ENCODE measurements around the gene TGM4.
"Not testable (repeated sequence)": the region's sequence is repeated elsewhere in the genome, so short reads cannot be mapped to it uniquely, and the experiment has no call there.

Gene TGM4

DNA sequence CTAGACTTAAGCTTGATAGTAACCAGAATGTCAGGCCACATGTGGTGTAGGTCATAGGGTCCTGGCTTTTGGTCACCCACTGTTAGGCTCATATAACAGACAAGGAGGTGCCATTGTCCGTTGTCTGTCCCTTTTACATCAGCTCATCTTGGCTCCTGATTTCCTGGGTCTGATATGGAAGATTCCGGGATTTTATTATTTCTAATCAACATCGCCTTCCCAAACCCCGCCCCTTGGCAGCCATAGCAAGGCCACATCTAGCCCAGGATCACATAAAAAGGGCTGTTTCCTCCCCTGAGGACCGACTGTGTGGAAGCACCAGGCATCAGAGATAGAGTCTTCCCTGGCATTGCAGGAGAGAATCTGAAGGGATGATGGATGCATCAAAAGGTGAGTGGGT, at the start of gene TGM4:
TSS of gene TGM4 (plus strand) at position 301 of the 400 bp plus-strand sequence. CDS start at position 372, 71 bp downstream.
- no peak for DNase-seq

DNA sequence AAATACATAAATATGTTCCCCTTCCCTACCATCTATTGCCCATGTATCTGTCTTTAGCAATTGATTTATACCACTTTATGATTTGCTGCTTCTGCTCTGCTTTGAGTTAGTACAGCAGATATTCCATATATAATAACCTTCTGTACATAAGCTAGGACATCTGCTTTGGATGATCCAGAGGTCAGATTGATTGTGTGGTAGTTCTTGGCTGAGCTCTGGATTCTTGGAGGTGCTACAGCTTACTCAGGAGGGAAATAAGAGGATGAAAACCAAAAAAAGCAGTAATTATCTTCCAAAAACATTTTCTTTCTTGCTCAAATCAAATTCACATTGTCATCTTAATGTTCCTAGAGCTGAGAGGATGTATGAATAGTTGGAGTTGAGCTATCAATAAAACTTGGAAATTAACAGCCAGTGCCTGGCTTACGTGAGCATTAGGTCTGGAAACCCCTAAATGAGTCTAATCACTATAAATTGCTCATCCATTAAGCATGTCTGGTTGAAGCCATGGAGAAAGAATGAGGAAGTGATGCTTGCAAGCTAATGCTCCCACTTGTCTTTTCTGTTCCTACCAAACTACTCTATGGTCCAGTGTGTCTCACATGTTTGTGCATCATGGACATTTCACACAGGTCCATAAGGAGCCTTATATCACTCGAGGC, 49.0 kb upstream of the TGM4 start:
- no peak for DNase-seq

DNA sequence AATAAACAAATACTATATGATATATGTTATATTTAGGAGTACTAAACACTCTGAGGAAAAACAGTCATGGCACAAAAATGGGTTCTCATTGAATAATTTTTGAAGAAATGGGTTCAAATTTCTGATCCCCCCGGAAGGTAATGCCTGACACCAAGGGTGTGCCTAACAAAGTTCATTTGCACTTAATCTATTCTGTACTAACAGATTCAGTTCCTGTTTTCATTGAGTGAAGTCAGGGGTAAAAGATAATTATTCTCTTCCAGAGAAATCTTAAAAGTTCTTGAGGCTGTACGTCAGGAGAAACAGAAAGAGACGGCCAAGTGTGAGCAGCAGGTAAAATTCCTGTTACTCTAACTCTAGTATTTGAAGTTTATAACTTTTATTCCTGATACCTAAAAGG, 47.2 kb upstream of the TGM4 start:
- DNase-seq: no peak

DNA sequence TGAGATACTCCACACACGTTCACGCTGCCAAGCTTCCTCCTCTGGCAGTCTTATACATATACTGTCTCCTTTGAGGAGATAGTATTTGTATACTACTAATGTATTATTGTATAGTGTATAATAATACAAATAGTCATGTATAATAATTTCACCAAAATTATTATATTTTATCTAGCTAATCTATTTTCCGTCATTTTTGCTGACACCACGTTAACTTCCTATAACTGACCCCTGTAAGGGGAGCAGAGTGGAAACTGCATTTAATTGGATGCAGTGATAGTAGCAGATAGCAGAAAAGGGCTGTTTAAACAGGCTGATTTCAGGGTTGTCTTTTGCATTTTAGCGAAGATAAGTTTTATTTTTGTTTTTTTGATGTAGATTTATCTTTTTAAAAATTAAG, 43.2 kb upstream of the TGM4 start:
- no peak for DNase-seq

DNA sequence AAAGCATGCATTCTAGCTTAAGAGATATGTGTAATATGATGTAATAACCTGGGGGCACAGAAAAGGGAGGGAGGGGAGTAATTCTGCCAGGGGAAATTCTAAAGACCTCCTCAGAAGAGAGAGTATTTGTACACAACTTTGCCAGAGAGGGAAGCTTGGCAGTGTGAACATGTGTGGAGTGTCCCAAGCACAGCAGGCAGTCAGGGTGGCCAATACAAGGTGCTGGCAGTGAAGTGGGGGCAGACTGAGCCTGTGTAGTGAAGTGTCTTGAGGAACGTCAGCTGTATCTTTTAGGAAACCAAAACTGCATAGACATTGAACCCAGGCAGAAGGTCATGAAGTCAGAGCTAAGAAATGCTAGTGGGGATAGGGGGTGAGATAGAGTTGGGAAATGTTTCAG, 42.4 kb upstream of the TGM4 start:
- DNase-seq: no peak

DNA sequence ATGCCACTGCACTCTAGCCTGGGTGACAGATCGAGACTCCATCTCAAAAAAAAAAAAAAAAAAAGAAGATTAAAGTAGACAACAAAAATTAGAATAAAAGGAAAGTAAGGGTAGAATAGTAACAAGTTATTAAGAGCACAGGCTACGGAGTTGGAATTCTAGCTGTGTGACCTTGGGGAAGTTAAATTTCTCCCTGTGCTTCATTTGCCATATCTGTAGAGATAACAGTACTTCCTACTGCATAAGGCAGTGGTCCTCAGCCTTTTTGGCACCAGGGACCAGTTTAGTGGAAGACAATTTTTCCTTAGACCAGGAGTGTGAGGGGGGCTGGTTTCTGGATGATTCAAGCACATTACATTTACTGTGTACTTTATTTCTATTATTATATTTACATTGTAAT, 41.4 kb upstream of the TGM4 start:
- DNase-seq: no peak

DNA sequence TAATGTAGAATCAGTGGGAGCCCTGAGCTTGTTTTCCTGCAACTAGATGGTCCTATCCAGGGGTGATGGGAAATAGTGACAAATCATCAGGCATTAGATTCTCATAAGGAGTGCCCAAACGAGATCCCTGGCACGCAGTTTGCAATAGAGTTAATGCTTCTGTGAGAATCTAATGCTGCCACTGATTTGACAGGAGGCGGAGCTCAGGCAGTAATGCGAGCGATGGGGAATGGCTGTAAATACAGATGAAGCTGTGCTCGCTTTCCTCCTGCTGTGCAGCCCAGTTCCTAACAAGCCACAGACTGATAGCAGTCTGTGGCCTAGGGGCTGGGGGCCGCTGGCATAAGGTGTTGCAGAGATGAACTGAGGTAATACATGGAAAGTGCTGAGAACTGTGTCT, 41.0 kb upstream of the TGM4 start:
- DNase-seq: no peak

DNA sequence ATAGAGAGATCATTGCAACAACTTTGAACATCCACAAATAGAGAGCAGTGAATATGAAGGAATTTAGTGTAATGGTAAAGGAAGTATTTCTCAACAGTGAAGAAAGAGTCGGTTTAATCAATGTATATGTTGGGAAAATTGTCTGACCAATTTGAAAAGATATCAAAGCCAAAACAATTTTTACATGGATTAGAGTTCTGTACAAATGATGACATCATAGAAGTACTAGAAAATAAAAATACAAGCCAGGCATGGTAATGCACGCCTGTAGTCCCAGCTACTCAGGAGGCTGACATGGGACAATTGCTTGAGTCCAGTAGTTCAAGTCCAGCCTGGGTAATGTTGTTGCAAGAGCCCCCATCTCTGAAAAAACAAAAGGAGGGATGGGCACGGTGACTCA, 38.7 kb upstream of the TGM4 start:
- no peak for DNase-seq

DNA sequence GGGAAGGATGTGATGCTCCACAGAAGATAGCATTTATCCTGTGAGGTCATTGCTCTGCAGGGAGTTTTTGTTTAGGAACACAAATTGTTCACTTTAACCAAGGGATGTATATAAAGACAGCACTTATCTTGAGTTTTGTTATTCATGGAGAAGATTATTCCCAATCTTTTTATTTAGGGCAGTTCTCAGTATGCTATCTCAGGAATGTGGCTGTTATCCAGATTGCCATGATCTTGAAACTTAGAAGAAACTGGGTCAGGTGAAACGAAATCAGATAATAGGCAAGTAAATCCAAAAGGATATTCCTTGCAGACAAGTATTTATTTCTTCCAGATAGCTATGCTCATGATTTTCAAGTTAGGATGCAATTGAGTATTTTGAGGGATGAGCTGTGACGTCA, 32.0 kb upstream of the TGM4 start:
- DNase-seq: no peak

DNA sequence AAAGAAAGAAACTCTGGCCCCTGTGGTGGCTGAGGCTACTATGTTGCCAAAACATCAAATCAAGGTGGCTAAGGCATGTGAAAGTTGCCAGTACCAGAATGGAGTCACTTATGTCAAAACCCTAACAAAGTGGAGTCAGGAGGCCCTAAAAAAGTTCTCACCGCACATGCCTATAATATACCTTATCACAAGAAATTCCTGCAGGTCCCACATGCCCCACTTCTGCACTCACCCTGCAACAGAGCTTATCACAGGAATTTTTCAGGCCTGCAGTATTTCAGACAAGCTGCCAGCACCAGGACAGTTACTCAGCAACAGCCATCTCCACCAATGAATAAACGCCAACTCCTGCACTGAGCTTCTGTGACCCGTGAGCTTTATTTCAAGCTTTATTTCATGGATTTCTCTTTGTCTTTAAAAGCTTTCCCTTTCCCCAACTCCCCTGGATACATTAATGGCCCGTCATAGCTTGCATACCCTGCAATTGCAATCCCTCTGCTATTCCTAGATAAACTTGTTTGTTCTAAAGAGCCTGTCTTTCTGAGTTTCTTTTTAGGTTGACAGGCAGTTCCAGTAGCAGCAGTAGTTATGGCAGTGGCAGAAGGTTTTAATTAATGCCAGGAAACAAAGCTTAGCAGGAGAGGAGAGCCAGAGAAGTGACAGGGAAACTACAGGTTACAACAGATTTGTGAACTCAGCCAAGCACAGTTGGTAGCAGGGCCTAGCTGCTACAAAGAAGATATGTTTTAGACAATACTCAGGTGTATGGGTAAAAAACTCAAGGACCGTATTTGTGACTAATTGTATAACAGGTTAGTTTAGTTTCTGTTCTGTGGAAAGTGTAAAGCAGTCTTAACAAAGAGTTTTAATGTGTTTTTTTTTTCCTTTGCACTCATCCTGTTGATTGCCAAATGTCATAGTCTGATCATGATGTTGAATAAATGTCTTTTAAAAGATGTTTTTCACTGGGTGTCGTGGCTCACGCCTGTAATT, 28.6 kb upstream of the TGM4 start:
- no peak for DNase-seq

DNA sequence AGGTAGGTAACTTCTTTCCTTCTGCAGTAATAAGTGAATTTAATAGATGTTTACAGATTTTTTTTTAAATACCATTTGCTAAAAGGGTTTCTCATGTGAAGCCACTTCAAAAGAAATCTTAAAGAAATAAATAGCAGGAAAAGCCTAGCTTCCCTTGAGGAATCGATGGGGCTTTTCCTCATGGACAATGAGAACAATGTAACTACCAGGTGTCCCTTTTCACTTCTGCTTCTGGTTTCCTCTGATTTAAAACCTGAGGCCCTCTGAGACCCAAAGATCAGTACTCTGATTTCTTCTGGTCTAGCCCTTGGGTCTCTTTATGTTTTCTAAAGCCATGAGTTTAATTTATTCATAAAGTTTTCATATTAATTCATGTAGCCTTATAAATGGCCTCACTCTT, 25.8 kb upstream of the TGM4 start:
- DNase-seq: no peak

DNA sequence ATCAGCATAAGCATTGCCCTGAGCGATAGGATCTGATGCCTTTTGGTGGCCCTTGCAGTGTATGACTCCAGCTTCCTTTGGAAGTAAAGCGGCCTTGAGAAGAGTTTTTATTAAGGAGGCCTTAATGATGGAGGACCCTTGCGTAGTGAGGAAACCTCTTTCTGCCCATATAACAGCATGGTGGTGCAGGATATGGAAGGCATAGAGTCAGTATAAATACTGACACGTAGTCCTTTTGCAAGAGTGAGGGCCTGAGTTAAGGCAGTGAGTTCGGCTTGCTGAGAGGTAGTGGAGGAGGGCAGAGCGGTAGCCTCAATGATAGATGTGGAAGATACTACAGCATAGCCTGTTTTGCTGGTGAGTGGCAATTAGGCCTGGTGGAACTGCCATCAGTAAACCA, 17.7 kb upstream of the TGM4 start:
- DNase-seq: not testable (repeated sequence)

DNA sequence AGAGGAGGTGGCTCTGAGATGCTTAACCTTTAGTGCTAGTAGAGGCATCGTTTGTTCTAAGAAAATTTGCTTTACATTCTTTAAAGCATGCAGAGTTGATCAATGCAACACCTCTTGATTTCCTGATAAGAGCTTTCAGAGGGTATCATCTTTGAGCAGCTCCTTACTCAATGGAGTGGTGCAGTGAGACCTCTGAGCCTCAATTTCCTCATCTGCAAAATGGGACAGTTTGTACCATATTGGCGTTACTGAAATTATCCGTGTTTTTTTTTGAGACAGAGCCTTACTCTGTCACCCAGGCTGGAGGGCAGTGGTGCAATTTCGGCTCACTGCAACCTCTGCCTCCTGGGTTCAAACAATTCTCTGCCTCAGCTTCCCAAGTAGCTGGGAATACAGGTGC, 14.3 kb upstream of the TGM4 start:
- DNase-seq: no peak

DNA sequence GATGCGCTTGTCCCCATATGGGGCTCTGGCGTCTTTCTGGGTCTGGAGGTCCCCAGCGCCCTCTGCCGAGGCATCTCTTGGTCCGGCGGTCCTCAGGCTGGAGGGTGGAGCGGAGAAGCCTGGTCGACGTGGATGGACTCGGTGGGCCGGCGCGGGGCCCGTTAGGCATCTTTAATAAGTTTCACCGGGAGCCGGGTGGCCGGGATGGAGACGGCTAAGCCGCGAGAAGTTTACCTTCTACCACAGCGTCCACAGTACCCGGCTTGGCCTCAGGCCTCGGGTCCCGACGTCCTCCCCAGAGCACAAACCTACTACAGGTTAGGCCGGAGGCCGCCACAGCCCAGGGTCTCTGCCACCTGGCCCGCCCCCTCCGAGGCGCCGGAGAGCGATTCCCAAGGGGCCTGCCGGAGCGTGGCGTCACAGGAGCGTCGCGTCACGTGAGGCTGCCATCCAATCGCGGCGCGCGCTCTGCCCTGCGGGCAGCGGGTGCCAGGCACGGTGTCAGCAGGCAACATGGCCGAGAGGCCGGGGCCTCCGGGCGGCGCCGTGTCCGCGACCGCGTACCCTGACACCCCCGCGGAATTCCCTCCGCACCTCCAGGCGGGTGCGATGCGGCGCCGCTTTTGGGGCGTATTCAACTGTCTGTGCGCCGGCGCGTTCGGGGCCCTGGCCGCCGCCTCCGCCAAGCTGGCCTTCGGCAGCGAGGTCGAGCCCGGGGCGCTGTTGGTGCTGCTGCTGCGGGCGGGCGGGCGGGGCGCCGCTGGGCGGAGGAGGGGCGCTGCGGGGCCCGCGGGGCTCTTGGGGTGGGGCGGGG, 12.8 kb upstream of the TGM4 start, which contains the start of gene TMEM42:
TSS of gene TMEM42 (plus strand) at position 501 of the 814 bp plus-strand sequence. CDS start at position 514, 13 bp downstream.
- DNase-seq: peak; percentile 91

DNA sequence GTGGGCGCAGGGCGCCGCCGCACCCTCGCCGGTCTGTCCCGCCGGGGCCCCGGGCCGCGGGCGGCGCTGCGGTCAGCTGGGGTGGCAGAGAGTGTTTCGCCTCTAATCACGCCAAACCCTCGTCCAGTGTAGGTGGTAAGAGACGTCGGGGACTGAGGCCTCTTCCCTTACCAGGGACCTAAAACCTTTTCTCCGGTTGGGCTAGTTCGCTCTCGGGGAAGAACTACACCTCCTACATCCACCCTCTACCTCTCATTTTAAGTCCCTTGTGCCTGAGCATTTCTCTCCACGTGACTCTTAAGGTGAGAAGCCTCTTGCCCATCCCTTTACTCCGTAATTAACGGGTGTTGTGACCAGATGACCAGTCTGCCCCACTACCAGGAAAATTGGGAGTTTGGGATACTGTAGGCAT, 12.2 kb upstream of the TGM4 start:
- DNase-seq: peak; percentile 52

DNA sequence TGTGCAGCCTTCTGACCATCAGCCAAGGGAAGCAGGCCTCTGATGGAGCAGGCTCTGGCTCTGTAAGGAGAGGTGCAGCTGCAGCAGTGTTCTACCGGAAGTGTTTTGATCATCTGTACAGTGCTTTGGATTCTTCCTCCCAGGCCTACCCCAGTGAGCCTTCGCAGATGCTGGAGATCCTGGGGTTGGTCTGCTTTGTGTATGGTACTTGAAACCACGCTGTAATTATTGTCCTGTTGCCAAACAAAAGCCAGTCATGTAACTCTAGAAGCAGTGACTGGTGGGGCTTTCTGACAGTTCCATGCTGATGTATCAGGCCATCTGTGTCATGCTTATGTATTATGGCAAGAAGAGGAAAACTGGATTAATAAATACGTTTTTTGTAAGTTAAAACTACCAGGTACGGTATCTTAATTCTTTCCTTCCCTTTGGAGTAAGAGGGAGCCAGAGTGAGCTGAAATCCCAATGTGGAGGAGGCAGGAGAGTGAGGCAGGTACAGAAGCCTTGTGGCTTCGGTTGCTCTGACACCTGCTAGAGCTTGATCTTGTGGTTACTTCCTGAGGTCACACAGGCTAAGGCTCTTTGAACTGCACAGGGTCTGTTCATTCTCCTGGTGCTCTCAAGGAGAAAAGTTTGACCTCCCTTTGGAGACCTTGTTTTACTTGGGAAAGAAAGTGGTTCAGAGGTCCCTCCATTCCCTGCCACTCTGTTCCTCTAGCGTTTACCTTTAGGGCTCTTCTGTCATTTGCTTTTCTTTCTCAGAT, 9.0 kb upstream of the TGM4 start:
- DNase-seq: no peak

DNA sequence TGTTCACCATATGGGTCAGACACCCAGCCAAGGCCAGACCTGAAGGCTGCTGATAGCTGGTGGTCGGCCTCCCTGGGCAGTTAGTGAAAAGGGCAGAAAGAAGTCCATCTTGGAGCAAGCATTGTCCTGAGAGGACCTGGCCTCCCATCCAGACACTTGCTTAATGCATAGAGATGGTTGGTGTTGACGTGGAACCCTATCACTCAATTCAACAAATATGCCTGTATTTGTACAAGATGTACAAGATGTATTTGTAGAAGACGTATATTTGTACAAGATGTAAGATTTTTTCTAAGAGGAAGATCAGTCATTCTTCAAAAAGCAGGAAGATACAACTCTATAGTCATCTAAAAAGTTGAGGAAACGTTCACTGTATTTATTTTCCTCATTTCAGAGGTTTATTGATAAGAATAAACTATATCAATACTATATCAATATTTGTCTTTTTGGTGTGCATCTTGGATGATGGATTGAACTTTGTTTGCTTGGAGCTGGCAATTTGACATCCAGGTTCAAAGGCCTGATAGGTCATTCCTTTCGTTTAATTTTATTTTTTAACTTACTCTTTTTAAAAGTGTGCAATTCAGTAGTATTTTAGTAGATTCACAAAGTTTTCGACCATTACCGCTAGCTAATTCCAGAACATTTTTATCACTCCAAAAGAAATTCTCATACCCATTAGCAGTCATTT, 6.8 kb upstream of the TGM4 start:
- no peak for DNase-seq

DNA sequence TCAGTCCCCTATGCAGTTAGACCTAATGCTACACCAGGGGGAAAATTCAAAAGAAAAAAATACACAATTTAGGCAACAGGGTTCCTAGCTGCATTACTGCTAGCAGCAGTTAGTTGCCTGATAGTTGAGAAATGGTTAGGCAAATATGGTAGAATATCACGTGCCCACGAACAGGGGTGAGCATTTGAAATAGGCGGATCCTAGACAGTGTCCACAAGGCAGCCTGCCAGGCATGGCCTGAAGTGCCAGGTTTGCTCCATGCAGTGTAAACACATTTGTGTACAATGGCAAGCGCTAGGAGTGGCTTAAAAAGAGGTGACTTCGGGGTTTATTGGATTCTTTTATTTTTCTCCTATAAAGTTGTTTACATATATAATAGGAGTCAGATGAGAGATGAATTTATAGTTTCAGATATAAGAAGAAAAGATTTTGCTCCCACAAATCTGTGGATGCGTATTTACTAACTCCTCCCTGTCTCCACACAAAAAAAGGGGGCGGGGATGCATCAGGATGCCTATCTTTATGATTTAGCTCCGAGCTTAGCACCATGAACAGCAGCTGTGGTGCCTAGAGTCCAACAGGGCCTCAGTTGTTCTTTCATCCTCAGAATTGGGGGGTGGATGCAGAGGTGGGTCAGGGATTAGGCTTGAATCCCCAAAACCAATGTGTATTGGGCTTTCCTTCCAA, 3.9 kb upstream of the TGM4 start:
- DNase-seq: no peak

DNA sequence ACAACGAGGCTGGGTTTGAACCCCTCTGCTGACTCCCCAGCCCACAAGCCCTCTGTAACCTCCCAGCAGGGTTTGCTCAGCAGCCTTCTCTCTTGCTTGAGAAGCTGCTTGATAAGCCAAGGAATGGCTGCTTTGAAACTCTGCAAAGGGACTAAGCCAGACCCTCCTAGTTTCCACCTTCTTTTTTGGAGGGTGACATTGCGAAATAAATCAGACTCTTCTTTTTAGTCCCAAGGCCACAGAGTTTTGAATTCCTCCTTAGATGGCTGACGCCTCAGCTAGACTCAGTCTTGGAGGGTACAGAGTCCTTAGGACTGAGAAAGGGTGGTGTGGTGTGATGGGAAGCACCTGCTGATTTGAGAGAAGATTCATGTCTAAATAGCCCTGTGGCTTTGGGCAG, 1.2 kb downstream of the TGM4 start:
- DNase-seq: no peak

DNA sequence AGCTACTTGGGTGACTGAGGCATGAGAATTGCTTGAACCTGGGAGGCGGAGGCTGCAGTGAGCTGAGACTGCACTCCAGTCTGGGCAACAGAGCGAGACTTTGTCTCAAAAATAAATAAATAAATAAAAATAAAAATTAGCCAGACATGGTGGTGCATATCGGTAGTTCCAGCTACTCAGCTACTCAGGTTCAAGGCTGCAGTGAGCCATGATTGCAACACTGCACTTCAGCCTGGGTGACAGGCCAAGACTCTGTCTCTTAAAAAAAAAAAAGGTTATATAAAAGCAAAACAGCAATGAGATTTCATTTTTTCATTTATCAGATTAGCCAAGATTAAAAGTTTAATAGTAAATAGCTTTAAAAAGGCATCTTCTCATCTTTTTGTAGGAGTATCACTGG, 2.9 kb downstream of the TGM4 start:
- no peak for DNase-seq

DNA sequence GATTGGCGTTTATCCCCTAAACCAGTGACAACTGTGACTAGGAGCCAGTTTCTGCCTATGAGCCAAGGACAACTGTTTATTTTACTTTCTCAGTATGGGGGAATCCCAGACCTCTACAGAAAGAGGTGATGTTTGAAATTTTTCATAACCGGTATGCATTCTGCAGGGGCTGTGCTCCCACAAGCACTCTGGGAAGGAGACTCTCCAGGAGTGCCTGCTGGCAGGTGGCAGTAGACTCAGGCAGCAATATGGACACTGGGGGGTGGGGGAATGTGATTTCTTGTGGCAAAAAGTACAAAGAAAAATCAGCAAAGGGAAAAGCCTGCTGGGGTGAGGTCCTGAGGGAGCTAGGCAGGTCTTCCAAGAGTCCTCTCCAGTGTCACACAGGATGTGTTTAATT, 5.9 kb downstream of the TGM4 start:
- no peak for DNase-seq

All from OCI-M1 (cell line).